ENCODE data around the gene NBPF1. TPM values are rescaled to one million over a fixed set of nuclear protein-coding genes. Genes with fewer than 3 reads are reported as not detected.
"Not testable (repeated sequence)": the region's sequence is repeated elsewhere in the genome, so short reads cannot be mapped to it uniquely, and the experiment has no call there.

The NBPF1 gene
- total RNA-seq, 1 experiment from 2014 or later, result 24.5 TPM

- in situ Hi-C loops (cut with HindIII; ENCODE audit: low pct_unique_long_range_greater_than_20kb, low sequenced_read_pairs); DNase-seq (ENCODE audit: low read depth): not testable (repeated sequence)
Observed at GRCh38 chr1:16611164-16611563, 2.2 kb downstream of the NBPF1 start.

DNA sequence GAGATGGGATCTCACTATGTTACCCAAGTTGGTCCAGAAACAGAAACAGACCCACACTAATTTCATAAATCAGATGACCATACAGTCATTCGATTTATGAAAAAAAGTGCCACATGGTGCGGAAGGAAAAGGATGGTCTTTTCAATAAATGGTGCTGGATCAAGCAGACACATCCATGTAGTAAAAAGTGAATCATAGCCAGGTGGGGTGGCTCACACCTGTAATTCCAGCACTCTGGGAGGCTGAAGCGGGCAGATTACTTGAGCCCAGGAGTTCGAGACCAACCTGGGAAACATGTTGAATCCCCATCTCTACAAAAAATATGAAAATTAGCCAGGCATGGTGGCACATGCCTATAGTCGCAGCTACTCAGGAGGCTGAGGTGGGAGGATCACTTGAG lies 2.8 kb downstream of the NBPF1 start:
- DNase-seq (ENCODE audit: low read depth); in situ Hi-C loops (cut with HindIII; ENCODE audit: low pct_unique_long_range_greater_than_20kb, low sequenced_read_pairs): not testable (repeated sequence)

GRCh38 chr1:16609761-16610160 lies 3.6 kb downstream of the NBPF1 start:
- DNase-seq (ENCODE audit: low read depth); in situ Hi-C loops (cut with HindIII; ENCODE audit: low pct_unique_long_range_greater_than_20kb, low sequenced_read_pairs): not testable (repeated sequence)

- in situ Hi-C loops (cut with HindIII; ENCODE audit: low pct_unique_long_range_greater_than_20kb, low sequenced_read_pairs), result no loop called here
- DNase-seq (ENCODE audit: low read depth), result no peak
Observed at GRCh38 chr1:16608838-16609560, 4.4 kb downstream of the NBPF1 start.

- DNase-seq (ENCODE audit: low read depth); in situ Hi-C loops (cut with HindIII; ENCODE audit: low pct_unique_long_range_greater_than_20kb, low sequenced_read_pairs): not testable (repeated sequence)
Observed at GRCh38 chr1:16607853-16608815, 5.2 kb downstream of the NBPF1 start.

DNA sequence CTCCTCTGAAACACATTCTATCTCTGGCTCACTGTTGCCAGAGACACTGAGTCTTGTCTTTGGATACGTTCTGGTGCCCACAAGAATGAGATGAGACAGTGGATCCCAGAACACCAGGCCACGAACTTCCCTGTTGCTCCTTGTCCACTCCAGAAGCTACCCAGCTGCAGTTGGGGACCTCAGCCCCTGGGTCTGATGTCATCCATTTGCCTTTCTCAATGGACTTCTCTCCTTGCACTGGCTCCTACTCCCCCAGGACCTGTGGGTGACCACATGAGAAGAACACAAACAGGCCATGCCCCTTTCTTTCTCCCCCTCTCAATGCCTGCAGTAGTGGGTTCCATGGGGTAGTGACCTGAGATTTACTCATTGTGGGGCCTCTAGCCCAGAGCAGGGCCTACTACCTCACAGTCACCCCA lies 5.9 kb downstream of the NBPF1 start:
- no peak for DNase-seq (ENCODE audit: low read depth)
- in situ Hi-C loops (cut with HindIII; ENCODE audit: low pct_unique_long_range_greater_than_20kb, low sequenced_read_pairs), result no loop called here

DNA sequence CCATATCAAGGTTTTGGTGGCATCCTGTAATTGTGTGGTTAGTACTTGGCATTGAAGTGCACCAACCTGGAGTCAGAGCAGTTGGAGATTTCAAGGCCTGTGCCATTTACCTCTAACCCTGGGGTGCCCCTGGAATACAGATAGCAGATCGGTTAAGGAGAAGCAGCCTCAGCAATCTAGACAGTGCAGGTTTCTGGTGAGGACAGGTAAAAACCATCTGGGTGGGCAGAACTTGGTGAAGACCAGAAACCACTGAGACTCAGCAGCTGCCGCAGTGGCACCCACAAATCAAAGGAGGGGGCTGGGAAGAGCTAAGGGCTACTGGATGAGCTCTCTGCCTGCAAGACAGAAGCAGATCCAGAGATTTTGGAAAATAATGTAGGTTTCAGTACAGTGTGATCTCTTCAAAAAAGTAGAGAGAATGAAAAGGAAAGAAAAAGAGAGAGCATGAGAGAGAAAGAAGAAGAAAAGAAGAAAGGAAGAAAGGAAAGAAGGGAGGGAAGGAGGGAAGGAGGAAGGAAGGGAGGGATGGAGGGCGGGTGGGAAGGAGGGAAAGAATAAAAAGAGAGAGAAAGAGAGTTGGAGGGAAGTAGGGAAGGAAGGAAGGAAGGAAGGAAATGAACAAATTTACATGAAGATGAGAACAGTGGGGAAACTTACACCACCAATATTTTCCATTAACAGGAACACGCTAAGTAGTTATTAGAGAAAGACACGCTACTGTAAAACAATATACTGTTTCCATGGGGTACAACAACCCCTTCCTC lies 6.5 kb downstream of the NBPF1 start:
- in situ Hi-C loops (cut with HindIII; ENCODE audit: low pct_unique_long_range_greater_than_20kb, low sequenced_read_pairs), result not testable (repeated sequence)

DNA sequence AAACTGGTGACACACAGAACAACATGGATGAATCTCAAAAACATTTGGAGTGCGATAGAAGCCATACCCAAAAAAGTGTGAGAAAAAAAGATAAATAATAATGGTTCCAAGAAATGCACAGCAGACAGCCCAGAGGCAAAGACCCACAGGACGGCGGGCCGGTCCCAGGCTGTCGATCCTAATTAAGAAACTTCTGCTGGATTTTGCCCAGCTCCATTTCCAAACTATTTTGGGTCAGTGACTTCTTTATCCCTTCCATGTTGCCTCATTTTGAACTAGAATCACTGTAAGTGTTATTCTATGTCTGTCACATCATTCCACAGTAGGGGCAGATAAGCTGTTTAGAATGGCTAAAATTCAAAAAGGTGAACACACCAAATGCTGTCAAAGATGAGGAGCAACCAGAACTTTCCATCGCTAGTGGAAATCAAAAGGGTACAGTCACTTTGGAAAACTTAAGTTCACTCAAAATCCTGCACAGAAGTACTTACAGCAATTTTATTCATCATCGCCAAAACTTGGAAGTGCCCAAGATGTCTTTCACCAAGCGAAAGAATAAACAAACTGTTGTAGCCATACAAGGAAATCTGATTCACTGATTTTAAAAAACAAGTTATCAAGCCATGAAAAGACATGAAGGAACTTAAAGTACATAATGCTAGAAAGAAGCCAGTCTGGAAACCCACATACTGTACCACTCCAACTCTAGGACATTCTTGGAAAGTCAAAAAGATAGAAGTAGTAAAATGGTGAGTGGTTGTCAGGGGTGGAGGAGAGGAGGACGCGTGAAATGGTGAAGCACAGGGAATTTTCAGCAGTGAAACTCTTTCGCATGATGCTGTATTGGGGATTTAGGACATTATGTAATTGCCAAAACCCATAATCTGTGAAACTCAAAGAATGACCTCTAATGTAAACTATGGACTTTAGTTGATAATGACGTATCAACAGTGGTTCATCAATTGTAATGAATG lies 7.5 kb downstream of the NBPF1 start:
- DNase-seq (ENCODE audit: low read depth), result no peak
- in situ Hi-C loops (cut with HindIII; ENCODE audit: low pct_unique_long_range_greater_than_20kb, low sequenced_read_pairs), result no loop called here

More for the DNA sequence above, 6.5 kb downstream of the NBPF1 start:
- DNase-seq (ENCODE audit: low read depth), result not testable (repeated sequence)

DNA sequence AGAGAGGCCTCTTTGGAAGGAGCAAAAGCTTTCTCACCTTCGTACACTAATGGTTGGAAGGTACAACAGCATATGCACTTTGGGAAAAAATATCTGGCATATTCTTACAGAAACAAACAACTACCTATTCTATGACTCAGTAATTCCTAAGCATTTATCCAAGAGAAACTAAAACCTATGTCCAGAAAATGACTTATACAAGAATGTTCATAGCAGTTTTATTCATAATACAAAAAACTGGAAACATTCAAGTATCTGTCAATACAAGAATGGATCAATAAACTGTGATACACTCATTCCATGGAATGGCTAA lies 8.2 kb downstream of the NBPF1 start:
- DNase-seq (ENCODE audit: low read depth), result no peak
- in situ Hi-C loops (cut with HindIII; ENCODE audit: low pct_unique_long_range_greater_than_20kb, low sequenced_read_pairs), result no loop called here

DNA sequence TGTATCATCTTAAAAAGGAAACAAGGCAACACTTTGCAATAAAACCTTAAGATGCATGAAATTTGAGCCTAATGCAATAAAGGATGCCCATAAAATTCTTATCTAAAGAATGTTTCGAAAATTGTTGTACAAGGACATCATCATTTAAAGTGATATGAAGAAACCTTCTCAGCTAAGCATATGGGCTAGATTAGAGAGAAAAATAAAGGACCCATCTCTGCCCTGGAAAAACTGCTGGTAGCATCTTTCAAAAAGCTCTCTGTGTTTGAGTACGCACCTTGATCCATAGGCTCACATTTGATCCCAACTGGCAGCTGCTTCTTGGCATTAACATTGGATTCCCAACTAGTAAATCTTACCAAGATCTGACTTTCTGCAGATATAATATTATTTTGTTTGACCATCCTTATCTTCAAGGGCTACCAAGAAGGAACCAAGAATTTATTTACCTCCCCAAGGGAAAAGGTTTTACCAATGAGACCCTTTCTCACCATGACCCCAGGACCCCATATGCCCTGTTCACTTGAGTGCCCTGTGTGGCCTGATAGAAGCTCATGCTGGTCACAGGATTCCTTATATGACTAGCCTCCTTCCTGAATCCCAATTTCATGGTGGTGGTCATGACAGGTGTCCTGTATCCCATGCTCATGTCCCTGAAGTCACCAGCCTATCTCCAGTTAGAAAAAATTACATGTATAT lies 8.7 kb downstream of the NBPF1 start:
- DNase-seq (ENCODE audit: low read depth); in situ Hi-C loops (cut with HindIII; ENCODE audit: low pct_unique_long_range_greater_than_20kb, low sequenced_read_pairs): not testable (repeated sequence)

DNA sequence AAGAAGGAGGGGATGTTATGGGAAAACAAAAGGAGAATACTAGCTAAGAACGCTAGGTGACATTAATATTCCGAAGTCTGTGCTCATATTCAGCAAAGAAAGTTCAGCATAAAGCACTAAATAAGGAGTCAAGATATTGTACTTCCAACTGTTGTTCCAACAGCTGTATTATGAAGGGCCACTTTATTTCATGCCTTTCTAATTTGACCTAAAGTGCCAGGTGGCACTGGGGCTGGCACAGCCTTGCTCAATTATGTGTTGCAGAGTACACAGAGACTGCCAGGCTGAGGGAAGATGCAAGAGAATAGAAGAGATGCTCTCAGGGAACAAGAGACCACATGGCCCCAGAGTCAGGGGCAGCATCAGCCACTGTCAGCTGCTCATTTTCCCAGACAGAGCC lies 9.7 kb downstream of the NBPF1 start:
- in situ Hi-C loops (cut with HindIII; ENCODE audit: low pct_unique_long_range_greater_than_20kb, low sequenced_read_pairs); DNase-seq (ENCODE audit: low read depth): not testable (repeated sequence)

GRCh38 chr1:16602336-16603011 lies 10.9 kb downstream of the NBPF1 start:
- in situ Hi-C loops (cut with HindIII; ENCODE audit: low pct_unique_long_range_greater_than_20kb, low sequenced_read_pairs), result not testable (repeated sequence)

GRCh38 chr1:16600855-16601786 lies 12.2 kb downstream of the NBPF1 start:
- DNase-seq (ENCODE audit: low read depth); in situ Hi-C loops (cut with HindIII; ENCODE audit: low pct_unique_long_range_greater_than_20kb, low sequenced_read_pairs): not testable (repeated sequence)

More at GRCh38 chr1:16602336-16603011, 10.9 kb downstream of the NBPF1 start:
- DNase-seq (ENCODE audit: low read depth), result not testable (repeated sequence)

DNA sequence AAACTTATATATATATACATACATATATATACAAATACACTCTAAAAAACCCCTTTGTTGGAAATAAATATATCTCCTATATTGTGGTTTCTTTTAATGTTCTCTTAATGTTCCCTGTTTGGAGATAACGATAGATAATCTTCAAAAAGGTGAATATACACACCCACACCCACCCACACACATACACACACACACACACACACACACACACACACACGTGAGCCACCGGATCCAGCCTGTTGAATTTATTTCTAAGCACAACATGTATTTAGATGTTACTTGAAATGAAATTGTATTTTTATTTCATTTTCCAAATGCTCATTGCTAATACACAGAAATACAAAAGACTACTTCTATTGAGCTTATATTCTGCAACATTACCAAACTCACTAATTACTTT lies 14.0 kb downstream of the NBPF1 start:
- DNase-seq (ENCODE audit: low read depth); in situ Hi-C loops (cut with HindIII; ENCODE audit: low pct_unique_long_range_greater_than_20kb, low sequenced_read_pairs): not testable (repeated sequence)

GRCh38 chr1:16595216-16595615 lies 18.1 kb downstream of the NBPF1 start:
- in situ Hi-C loops (cut with HindIII; ENCODE audit: low pct_unique_long_range_greater_than_20kb, low sequenced_read_pairs); DNase-seq (ENCODE audit: low read depth): not testable (repeated sequence)
